Gastroesophageal sphincter (tissue), 4 donors: Measurements from ENCODE around the gene FOXN3. TPM values are rescaled to one million over a fixed set of nuclear protein-coding genes. Genes with fewer than 3 reads are reported as not detected.
"Not testable (repeated sequence)": the region's sequence is repeated elsewhere in the genome, so short reads cannot be mapped to it uniquely, and the experiment has no call there.

Experiments
- ATAC-seq: fragments of 150-250 bp; one replicate; pipeline ENCODE4 v1.9.1; 2016; ENCODE audit warnings: mild to moderate bottlenecking, moderate library complexity
- H3K27ac ChIP-seq, 4 donors: fragments of 200-600 bp; sonication (generic) in 3 of 4; 1 replicate in 3 of 4; 2 replicates in 1 of 4; pipeline ENCODE4 v1.5.1; 2016 to 2019
- H3K27me3 ChIP-seq: fragments of 200-600 bp; sonication (generic); one replicate; pipeline ENCODE4 v1.5.1; 2019
- H3K36me3 ChIP-seq, 2 donors: fragments of 200-600 bp; sonication (generic); one replicate each; pipeline ENCODE4 v1.5.1; 2019; ENCODE audit warnings: control low read depth in 1 of 2
- H3K4me1 ChIP-seq, 3 donors: fragments of 200-600 bp; sonication (generic); 1 replicate in 2 of 3; 2 replicates in 1 of 3; pipeline ENCODE4 v1.5.1; 2016 to 2019; ENCODE audit warnings: control low read depth in 2 of 3
- H3K4me3 ChIP-seq, 2 donors: fragments of 200-600 bp; sonication (generic); one replicate each; pipeline ENCODE4 v1.5.1; 2019; ENCODE audit warnings: mild to moderate bottlenecking in 1 of 2, moderate library complexity in 1 of 2
- H3K9me3 ChIP-seq, 3 donors: fragments of 200-600 bp; sonication (generic); one replicate each; pipeline ENCODE4 v1.5.1; 2017 to 2019; ENCODE audit warnings: control low read depth in 2 of 3
- CTCF ChIP-seq, 4 experiments: fragments of 200-600 bp in 2 of 4; fragments of 450-650 bp in 2 of 4; sonication (generic) in 1 of 4; IDR thresholded peaks; one replicate each; pipeline ENCODE4 v1.5.1; 2017 to 2019; ENCODE audit warnings: antibody characterized with exemption in 4 of 4, mild to moderate bottlenecking in 2 of 4, moderate library complexity in 2 of 4
- EP300 ChIP-seq: sonication (generic); formaldehyde crosslinking; IDR thresholded peaks from one replicate; pipeline ENCODE4 v1.6.1; 2017; ENCODE audit warnings: antibody characterized with exemption, mild to moderate bottlenecking
- POLR2A ChIP-seq, 2 donors: fragments of 450-650 bp; IDR thresholded peaks; one replicate each; pipeline ENCODE4 v1.6.1; 2017; ENCODE audit warnings: antibody characterized with exemption in 2 of 2, mild to moderate bottlenecking in 2 of 2, moderate library complexity in 1 of 2
- POLR2AphosphoS5 ChIP-seq: sonication (generic); formaldehyde crosslinking; IDR thresholded peaks from one replicate; pipeline ENCODE4 v1.6.1; 2017; ENCODE audit warnings: antibody characterized with exemption
- WGBS, 2 donors: methylation state at CpG; one replicate each; pipeline ENCODE4 v1.1.5; 2018; ENCODE audit warnings: low coverage in 1 of 2; 5-methylcytosine and 5-hydroxymethylcytosine counted together
- total RNA-seq, 4 donors: library from RNA; depleted of rRNA; stranded (reverse); fragments of >200 nt; gene quantifications; one replicate each; pipeline ENCODE4 v1.1.0, GENCODE V29; 2016

Gene FOXN3
- total RNA-seq, 4 donors from 2014 or later: 116 to 172 (median 136) TPM

- no peak overlapping the region for H3K27ac ChIP-seq
Observed at GRCh38 chr14:89112720-89113119, 304.3 kb downstream of the FOXN3 start.

GRCh38 chr14:89111766-89112543, 305.1 kb downstream of the FOXN3 start:
- not testable (repeated sequence) for H3K36me3 ChIP-seq, H3K9me3 ChIP-seq, H3K27ac ChIP-seq, ATAC-seq, H3K4me3 ChIP-seq, H3K27me3 ChIP-seq, H3K4me1 ChIP-seq
- WGBS, 2 donors: 56 to 93% methylated on average over 3 of the region's 25 CpGs

More at GRCh38 chr14:89112720-89113119, 304.3 kb downstream of the FOXN3 start:
- no peak for ATAC-seq
- Histone ChIP-seq H3K27me3 (peaks cover 6% of the 10 kb centered on the region), H3K4me3 (no peak overlapping the region), H3K9me3 (no peaks in the 10 kb centered on the region), H3K36me3 (no peaks in the 10 kb centered on the region), H3K4me1 (no peaks in the 10 kb centered on the region)
- TF ChIP-seq CTCF (IDR thresholded peaks at IDR 0.05): no peak
- 75 to 92% methylated on average over 4 to 15 of the region's 18 CpGs for whole genome bisulfite sequencing, 2 donors

GRCh38 chr14:89111232-89111631, 305.8 kb downstream of the FOXN3 start:
- not testable (repeated sequence) for H3K36me3 ChIP-seq, H3K27me3 ChIP-seq, H3K27ac ChIP-seq, H3K9me3 ChIP-seq, H3K4me1 ChIP-seq, H3K4me3 ChIP-seq, ATAC-seq
- WGBS, 2 donors: 100% methylated on average over 1 of the region's 13 CpGs

- TF ChIP-seq EP300 (no peak), CTCF (IDR thresholded peaks at IDR 0.05) (no peak), POLR2AphosphoS5 (no peak), POLR2A (IDR thresholded peaks at IDR 0.05) (no peak)
- Histone ChIP-seq H3K4me3 (no peak overlapping the region), H3K27ac (no peak overlapping the region), H3K4me1 (no peaks in the 10 kb centered on the region), H3K36me3 (no peaks in the 10 kb centered on the region), H3K27me3 (peaks cover 1% of the 10 kb centered on the region), H3K9me3 (no peaks in the 10 kb centered on the region)
- 59 to 100% methylated on average over 1 to 2 of the region's 9 CpGs for WGBS, 2 donors
- ATAC-seq: no peak
Observed at GRCh38 chr14:89110110-89110509, 306.9 kb downstream of the FOXN3 start.

GRCh38 chr14:89108608-89109007, 308.4 kb downstream of the FOXN3 start:
- no peak overlapping the region for H3K27ac ChIP-seq
- H3K4me3 ChIP-seq: no peak overlapping the region
- no peak for TF ChIP-seq POLR2AphosphoS5
- no peak for TF ChIP-seq CTCF (IDR thresholded peaks at IDR 0.05)
- no peak for TF ChIP-seq POLR2A (IDR thresholded peaks at IDR 0.05)
- TF ChIP-seq EP300: no peak
- peaks cover 0 to 13% (median 3%) of the 10 kb centered on the region in 3 donors for H3K9me3 ChIP-seq
- H3K36me3 ChIP-seq: no peaks in the 10 kb centered on the region
- 83 to 100% methylated on average over 2 to 4 of the region's 4 CpGs for WGBS, 2 donors
- no peak for ATAC-seq
- no peaks in the 10 kb centered on the region for H3K4me1 ChIP-seq
- no peaks in the 10 kb centered on the region for H3K27me3 ChIP-seq

- Histone ChIP-seq H3K9me3 (peaks cover 0 to 13% (median 3%) of the 10 kb centered on the region in 3 donors), H3K27ac (no peak overlapping the region), H3K27me3 (no peaks in the 10 kb centered on the region), H3K36me3 (no peaks in the 10 kb centered on the region), H3K4me3 (no peak overlapping the region), H3K4me1 (no peaks in the 10 kb centered on the region)
- TF ChIP-seq POLR2A (IDR thresholded peaks at IDR 0.05): no peak
- no peak for TF ChIP-seq EP300
- TF ChIP-seq POLR2AphosphoS5: no peak
- TF ChIP-seq CTCF (IDR thresholded peaks at IDR 0.05): no peak
- 64 to 100% methylated on average over 1 to 4 of the region's 5 CpGs for WGBS, 2 donors
- ATAC-seq: no peak
Observed at GRCh38 chr14:89107626-89108025, 309.4 kb downstream of the FOXN3 start.
